Erythroblast (primary cell): Measurements from ENCODE around the gene HAPLN1.
A peak's percentile ranks its signal among the peaks of the same experiment; 100 is the strongest.

Source experiments
- DNase-seq, 2 experiments: peaks; one replicate each; lab custom pipeline; 2025; lab: John Stamatoyannopoulos, UW
- GATA1 ChIP-seq: IDR thresholded peaks from 2 replicates; pipeline ENCODE4 v1.6.1; 2011; ENCODE audit warnings: low read depth, mild to moderate bottlenecking, control low read depth, low read length, moderate library complexity
- POLR2A ChIP-seq: IDR thresholded peaks from 2 replicates; pipeline ENCODE4 v1.6.1; 2011; ENCODE audit warnings: mild to moderate bottlenecking, low read length

HAPLN1 gene

DNA sequence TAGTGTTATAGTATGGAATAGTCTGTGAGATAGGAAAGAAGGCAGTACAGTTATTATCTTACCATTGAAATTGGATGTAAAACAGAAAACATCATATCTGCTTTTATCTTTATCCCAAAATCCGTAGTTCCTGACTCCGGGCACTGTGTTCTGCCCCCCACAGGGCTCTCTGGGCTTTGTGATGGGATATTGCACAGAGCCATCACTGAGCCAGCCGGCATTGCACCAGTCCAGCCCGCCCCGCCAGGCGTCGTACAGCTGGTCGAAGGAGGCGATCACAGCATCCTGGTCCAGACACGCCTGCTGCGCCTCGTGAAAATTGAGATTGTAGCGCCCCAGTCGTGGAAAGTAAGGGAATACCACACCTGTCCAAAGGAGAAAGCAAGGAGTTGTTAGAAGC, 76.4 kb downstream of the HAPLN1 start:
- DNase-seq = no peak
- TF ChIP-seq GATA1 (no peak), POLR2A (no peak)

- no peak for DNase-seq
- TF ChIP-seq GATA1 (no peak), POLR2A (no peak)
These were observed 78.7 kb downstream of the HAPLN1 start for GRCh38 chr5:83641946-83642345.

DNA sequence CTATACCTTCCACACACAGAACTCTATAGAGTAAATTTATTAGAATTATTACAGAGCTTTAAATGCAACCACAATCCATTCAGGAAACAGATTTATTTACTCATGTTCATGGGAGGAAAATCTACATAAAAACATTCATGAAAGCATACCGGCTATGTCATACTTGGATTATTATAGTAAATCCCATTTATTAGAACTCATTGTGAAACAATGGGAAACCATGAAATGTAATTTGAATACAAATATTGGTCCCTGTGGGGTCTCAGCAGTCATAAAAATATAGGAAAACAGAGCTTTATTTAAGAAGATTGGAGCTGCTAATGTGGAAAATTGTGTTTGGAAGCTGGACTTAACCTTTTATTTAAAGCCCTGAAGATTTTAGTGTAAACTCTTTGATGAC, 80.7 kb downstream of the HAPLN1 start:
- no peak for DNase-seq
- TF ChIP-seq GATA1 = no peak
- TF ChIP-seq POLR2A = no peak

GRCh38 chr5:83636156-83636555, 84.5 kb downstream of the HAPLN1 start:
- TF ChIP-seq POLR2A (no peak), GATA1 (no peak)
- no peak for DNase-seq

- TF ChIP-seq POLR2A (no peak), GATA1 (no peak)
- DNase-seq = no peak
These were observed 87.4 kb downstream of the HAPLN1 start for GRCh38 chr5:83633285-83633684.

DNA sequence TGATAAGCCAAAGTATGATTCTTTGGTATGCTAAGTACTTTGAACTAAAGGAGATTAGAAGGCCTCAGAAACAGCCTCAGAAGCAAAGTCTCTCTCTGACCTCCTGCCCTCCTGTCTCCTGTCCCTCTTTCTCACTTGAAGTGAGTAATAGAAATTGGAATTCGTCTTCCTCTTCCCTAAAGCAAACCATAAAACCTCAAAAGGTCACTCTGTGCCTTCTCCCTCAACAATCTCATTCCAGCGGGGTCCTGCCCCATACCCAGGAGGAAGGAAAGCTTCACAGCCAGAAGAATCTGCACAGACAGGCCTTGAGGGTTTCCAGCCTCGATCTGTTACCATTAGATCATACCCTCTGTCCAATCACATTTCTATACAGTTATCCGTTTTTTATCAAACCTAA, 87.8 kb downstream of the HAPLN1 start:
- DNase-seq = no peak
- no peak for TF ChIP-seq POLR2A

- no peak for DNase-seq
- TF ChIP-seq POLR2A (no peak), GATA1 (no peak)
These were observed 92.3 kb downstream of the HAPLN1 start for GRCh38 chr5:83628360-83628759.

- DNase-seq = no peak
- TF ChIP-seq GATA1 (no peak), POLR2A (no peak)
These were observed 105.8 kb downstream of the HAPLN1 start for GRCh38 chr5:83614841-83615240.

GRCh38 chr5:83608122-83608521, 112.5 kb downstream of the HAPLN1 start:
- TF ChIP-seq POLR2A = no peak
- no peak for TF ChIP-seq GATA1
- DNase-seq = peak; percentile 8 to 9

- no peak for DNase-seq
- TF ChIP-seq POLR2A = no peak
- no peak for TF ChIP-seq GATA1
These were observed 125.4 kb downstream of the HAPLN1 start for GRCh38 chr5:83595217-83595616.

GRCh38 chr5:83590966-83591365, 129.7 kb downstream of the HAPLN1 start:
- TF ChIP-seq POLR2A (no peak), GATA1 (no peak)
- DNase-seq = no peak

GRCh38 chr5:83589786-83590185, 130.9 kb downstream of the HAPLN1 start:
- DNase-seq = no peak
- TF ChIP-seq POLR2A (no peak), GATA1 (no peak)
